H9 (cell line): Measurements from ENCODE around the gene SARS1. TPM values are rescaled to one million over a fixed set of nuclear protein-coding genes. Genes with fewer than 3 reads are reported as not detected.
A peak's percentile ranks its signal among the peaks of the same experiment; 100 is the strongest.

ENCODE experiments used
- DNase-seq: peaks from one replicate; pipeline ENCODE4 v3.0.0-alpha.2; 2017
- H2AFZ ChIP-seq: one replicate; pipeline ENCODE4 v1.6.1; 2013; ENCODE audit warnings: mild to moderate bottlenecking, low read length, control low read depth, moderate library complexity
- H2AK5ac ChIP-seq: 2 replicates; pipeline ENCODE4 v1.6.1; 2013; ENCODE audit warnings: low read length, control low read depth, mixed read lengths; ENCODE audit not compliant: insufficient read length
- H2BK120ac ChIP-seq: one replicate; pipeline ENCODE4 v1.6.1; 2013; ENCODE audit warnings: low read depth, mild to moderate bottlenecking, low read length, control low read depth, inconsistent platforms; ENCODE audit not compliant: poor library complexity, severe bottlenecking
- H2BK12ac ChIP-seq: 2 replicates; pipeline ENCODE4 v1.6.1; 2013; ENCODE audit warnings: low read length, control low read depth, mixed read lengths, low read depth; ENCODE audit not compliant: insufficient read length
- H2BK15ac ChIP-seq: 2 replicates; pipeline ENCODE4 v1.6.1; 2013; ENCODE audit warnings: low read depth, low read length, control low read depth
- H2BK20ac ChIP-seq: one replicate; pipeline ENCODE4 v1.6.1; 2013; ENCODE audit warnings: low read depth, mild to moderate bottlenecking, low read length, control low read depth, inconsistent platforms; ENCODE audit not compliant: poor library complexity, severe bottlenecking
- H2BK5ac ChIP-seq: 2 replicates; pipeline ENCODE4 v1.6.1; 2013; ENCODE audit warnings: low read length, control low read depth, mixed read lengths; ENCODE audit not compliant: insufficient read length
- H3K14ac ChIP-seq: 2 replicates; pipeline ENCODE4 v1.6.1; 2013; ENCODE audit warnings: low read length, control low read depth; ENCODE audit not compliant: insufficient read depth
- H3K18ac ChIP-seq: 2 replicates; pipeline ENCODE4 v1.6.1; 2013; ENCODE audit warnings: low read depth, mild to moderate bottlenecking, mixed read lengths, low read length, control low read depth; ENCODE audit not compliant: insufficient read length
- H3K23ac ChIP-seq: 2 replicates; pipeline ENCODE4 v1.6.1; 2013; ENCODE audit warnings: low read length, control low read depth, mixed read lengths, low read depth; ENCODE audit not compliant: insufficient read length
- H3K23me2 ChIP-seq: 2 replicates; pipeline ENCODE4 v1.6.1; 2013; ENCODE audit warnings: low read depth, mild to moderate bottlenecking, mixed read lengths, low read length, control low read depth; ENCODE audit not compliant: insufficient read length, poor library complexity, severe bottlenecking
- H3K27ac ChIP-seq: 2 replicates; pipeline ENCODE4 v1.5.1; 2013; ENCODE audit warnings: low read length, control low read depth, mixed read lengths, low read depth; ENCODE audit not compliant: insufficient read length
- H3K27me3 ChIP-seq: 2 replicates; pipeline ENCODE4 v1.6.1; 2013; ENCODE audit warnings: low read length, control low read depth, inconsistent platforms; ENCODE audit not compliant: insufficient read depth
- H3K4ac ChIP-seq: 2 replicates; pipeline ENCODE4 v1.6.1; 2013; ENCODE audit warnings: low read depth, mild to moderate bottlenecking, control low read depth, inconsistent platforms, low read length, moderate library complexity
- H3K4me1 ChIP-seq: 2 replicates; pipeline ENCODE4 v1.6.1; 2013; ENCODE audit warnings: low read length, control low read depth, inconsistent platforms; ENCODE audit not compliant: insufficient read depth
- H3K4me2 ChIP-seq: 2 replicates; pipeline ENCODE4 v1.6.1; 2013; ENCODE audit warnings: low read length, control low read depth, mixed read lengths; ENCODE audit not compliant: insufficient read length, insufficient read depth
- H3K56ac ChIP-seq: 2 replicates; pipeline ENCODE4 v1.6.1; 2013; ENCODE audit warnings: low read depth, mild to moderate bottlenecking, mixed read lengths, low read length, control low read depth; ENCODE audit not compliant: insufficient read length
- H3K79me1 ChIP-seq: 2 replicates; pipeline ENCODE4 v1.6.1; 2013; ENCODE audit warnings: low read depth, mild to moderate bottlenecking, moderate library complexity, low read length, control low read depth, inconsistent platforms; ENCODE audit not compliant: insufficient read depth, poor library complexity, severe bottlenecking
- H3K79me2 ChIP-seq: 2 replicates; pipeline ENCODE4 v1.6.1; 2013; ENCODE audit warnings: low read length, control low read depth, inconsistent platforms; ENCODE audit not compliant: insufficient read depth
- H3K9ac ChIP-seq: 2 replicates; pipeline ENCODE4 v1.6.1; 2013; ENCODE audit warnings: low read length, control low read depth, mixed read lengths; ENCODE audit not compliant: insufficient read length; ENCODE audit errors: extremely low read depth
- H3K9me3 ChIP-seq: one replicate; pipeline ENCODE4 v1.6.1; 2013; ENCODE audit warnings: low read depth, low read length, inconsistent platforms; ENCODE audit not compliant: control insufficient read depth
- H3T11ph ChIP-seq: one replicate; pipeline ENCODE4 v1.6.1; 2013; ENCODE audit warnings: mild to moderate bottlenecking, low read length, control low read depth, inconsistent platforms
- H4K20me1 ChIP-seq: one replicate; pipeline ENCODE4 v1.6.1; 2013; ENCODE audit not compliant: control insufficient read depth, insufficient read length, insufficient read depth
- H4K5ac ChIP-seq: 2 replicates; pipeline ENCODE4 v1.6.1; 2013; ENCODE audit warnings: low read depth, mild to moderate bottlenecking, mixed read lengths, low read length, control low read depth; ENCODE audit not compliant: insufficient read length
- H4K8ac ChIP-seq: replicated peaks from 2 replicates; pipeline ENCODE4 v1.6.1; 2013; ENCODE audit warnings: low read length, control low read depth, mixed read lengths, low read depth; ENCODE audit not compliant: insufficient read length
- H4K91ac ChIP-seq: 2 replicates; pipeline ENCODE4 v1.6.1; 2013; ENCODE audit warnings: low read depth, mild to moderate bottlenecking, moderate library complexity, mixed read lengths, low read length, control low read depth; ENCODE audit not compliant: insufficient read length
- H3K27ac Mint-ChIP-seq, 3 experiments: 2 replicates in 2 of 3; 3 replicates in 1 of 3; pipeline ENCODE4 v1.8.0; 2020 to 2021; ENCODE audit warnings: mixed read lengths in 3 of 3, mild to moderate bottlenecking in 1 of 3, moderate library complexity in 1 of 3
- H3K27me3 Mint-ChIP-seq: 2 replicates; pipeline ENCODE4 v1.8.0; 2021; ENCODE audit warnings: low read depth, mild to moderate bottlenecking, moderate library complexity, mixed read lengths
- H3K36me3 Mint-ChIP-seq, 3 experiments: 2 replicates in 2 of 3; 3 replicates in 1 of 3; pipeline ENCODE4 v1.8.0; 2020 to 2021; ENCODE audit warnings: low read depth in 3 of 3, mixed read lengths in 3 of 3; ENCODE audit not compliant: insufficient read depth in 1 of 3
- H3K4me1 Mint-ChIP-seq, 2 experiments: 2 replicates each; pipeline ENCODE4 v1.8.0; 2020; ENCODE audit warnings: mixed read lengths in 2 of 2
- H3K4me3 Mint-ChIP-seq, 2 experiments: 2 replicates in 1 of 2; 3 replicates in 1 of 2; pipeline ENCODE4 v1.8.0; 2020 to 2021; ENCODE audit warnings: mild to moderate bottlenecking in 2 of 2, mixed read lengths in 2 of 2, moderate library complexity in 1 of 2
- H3K9me3 Mint-ChIP-seq, 2 experiments: 2 replicates in 1 of 2; 3 replicates in 1 of 2; pipeline ENCODE4 v1.8.0; 2020; ENCODE audit warnings: mild to moderate bottlenecking in 2 of 2, mixed read lengths in 2 of 2, moderate library complexity in 1 of 2
- CTCF ChIP-seq: fragments of 200-600 bp; sonication (generic); conservative IDR thresholded peaks from 3 replicates; pipeline ENCODE4 v1.8.0; 2021; ENCODE audit warnings: antibody characterized with exemption, mild to moderate bottlenecking
- whole genome bisulfite sequencing: extraction: QIAGEN DNeasy Blood & Tissue Kit; methylation state at CpG from one replicate; pipeline ENCODE4 v1.1.7; 2013; ENCODE audit warnings: missing lambda C conversion rate, low lambda C conversion rate, mixed read lengths; ENCODE audit not compliant: insufficient read length; ENCODE audit errors: extremely low coverage; 5-methylcytosine and 5-hydroxymethylcytosine counted together
- total RNA-seq: library from RNA; stranded (reverse); gene quantifications from 2 replicates; pipeline ENCODE4 v1.2.1, GENCODE V29; 2021

Gene SARS1
- total RNA-seq, 1 experiment from 2014 or later: 139 TPM

GRCh38 chr1:109235137-109235536, 21.4 kb downstream of the SARS1 start:
- Histone ChIP-seq H3K79me2 (no peaks in the 10 kb centered on the region), H2BK15ac (no peak overlapping the region), H4K8ac (no peak overlapping the region), H3K4me2 (no peak overlapping the region), H2BK5ac (no peak overlapping the region), H3K56ac (no peak overlapping the region), H3K27ac (no peak overlapping the region), H2BK12ac (no peak overlapping the region), H3K23ac (no peak overlapping the region), H3K18ac (no peak overlapping the region), H3K4ac (no peak overlapping the region), H2AK5ac (no peak overlapping the region), H3K9me3 (no peaks in the 10 kb centered on the region), H4K20me1 (no peaks in the 10 kb centered on the region), H3T11ph (no peak overlapping the region), H3K14ac (no peak overlapping the region), H3K9ac (no peak overlapping the region), H2BK20ac (no peak overlapping the region), H2AFZ (no peak overlapping the region), H3K23me2 (no peaks in the 10 kb centered on the region), H2BK120ac (no peak overlapping the region), H3K27me3 (no peaks in the 10 kb centered on the region), H4K5ac (no peak overlapping the region), H3K4me1 (peaks cover 16% of the 10 kb centered on the region; the same call in 1 of the 2 replicates), H4K91ac (no peak overlapping the region), H3K79me1 (no peaks in the 10 kb centered on the region)
- no peak overlapping the region for H3K4me3 Mint-ChIP-seq
- DNase-seq: no peak
- WGBS: no CpG with 5 or more reads among the region's 7 CpGs
- H3K36me3 Mint-ChIP-seq: peaks cover 46 to 79% (median 74%) of the 10 kb centered on the region in 3 experiments
- H3K27me3 Mint-ChIP-seq: no peaks in the 10 kb centered on the region
- TF ChIP-seq CTCF: no peak
- no peaks in the 10 kb centered on the region for H3K9me3 Mint-ChIP-seq
- peaks cover 64 to 69% of the 10 kb centered on the region in 2 experiments for H3K4me1 Mint-ChIP-seq
- peak overlapping the region in 2 of 3 experiments; percentile 15 to 82; a peak in 4 of 7 replicates for H3K27ac Mint-ChIP-seq
